OCI-LY1 (cell line): ENCODE results near the gene CCDC50.

ENCODE experiments used
- H2AFZ ChIP-seq: fragments of 200-600 bp; sonication (generic), shearing (Covaris generic); 2 replicates; pipeline ENCODE4 v1.6.0; 2014; ENCODE audit warnings: antibody characterized with exemption, mild to moderate bottlenecking, low read length
- H3F3A ChIP-seq: fragments of 200-600 bp; sonication (generic), shearing (Covaris generic); 2 replicates; pipeline ENCODE4 v1.6.0; 2014; ENCODE audit warnings: mild to moderate bottlenecking, antibody characterized with exemption, low read length, moderate library complexity; ENCODE audit not compliant: insufficient read depth
- H3K27ac ChIP-seq: fragments of 200-600 bp; sonication (generic); 2 replicates; pipeline ENCODE4 v1.5.1; 2014; ENCODE audit warnings: low read length, mixed run types, mild to moderate bottlenecking, low read depth; ENCODE audit not compliant: poor library complexity, severe bottlenecking
- H3K27me3 ChIP-seq: fragments of 200-600 bp; sonication (generic); 2 replicates; pipeline ENCODE4 v1.6.0; 2014; ENCODE audit warnings: antibody characterized with exemption, mild to moderate bottlenecking, low read length, moderate library complexity; ENCODE audit not compliant: insufficient read depth
- H3K36me3 ChIP-seq: fragments of 200-600 bp; sonication (generic); 2 replicates; pipeline ENCODE4 v1.6.1; 2014; ENCODE audit warnings: mild to moderate bottlenecking, antibody characterized with exemption, low read length, moderate library complexity, mixed read lengths; ENCODE audit not compliant: insufficient read depth
- H3K4me1 ChIP-seq: fragments of 200-600 bp; sonication (generic); 2 replicates; pipeline ENCODE4 v1.5.1; 2014; ENCODE audit warnings: mild to moderate bottlenecking, low read length, moderate library complexity; ENCODE audit not compliant: insufficient read depth, severe bottlenecking
- H3K4me2 ChIP-seq: fragments of 200-600 bp; sonication (generic), shearing (Covaris generic); 2 replicates; pipeline ENCODE4 v1.6.1; 2014; ENCODE audit warnings: low read length
- H3K4me3 ChIP-seq: fragments of 200-600 bp; sonication (generic); 2 replicates; pipeline ENCODE4 v1.5.1; 2014; ENCODE audit warnings: low read length, low read depth, mild to moderate bottlenecking, mixed read lengths; ENCODE audit not compliant: poor library complexity, severe bottlenecking
- H3K79me2 ChIP-seq: fragments of 200-600 bp; shearing (Covaris generic); 2 replicates; pipeline ENCODE4 v1.6.1; 2016; ENCODE audit warnings: mixed run types, low read length, mixed read lengths; ENCODE audit not compliant: insufficient read depth
- H3K9ac ChIP-seq: fragments of 200-600 bp; sonication (generic), shearing (Covaris generic); 2 replicates; pipeline ENCODE4 v1.6.1; 2014; ENCODE audit warnings: mild to moderate bottlenecking, low read length, mixed read lengths
- H3K9me2 ChIP-seq: fragments of 200-600 bp; sonication (generic), shearing (Covaris generic); 2 replicates; pipeline ENCODE4 v1.6.1; 2014; ENCODE audit warnings: low read depth, mild to moderate bottlenecking, low read length, mixed read lengths
- H3K9me3 ChIP-seq: fragments of 200-600 bp; shearing (Covaris generic); 2 replicates; pipeline ENCODE4 v1.6.1; 2014; ENCODE audit warnings: low read length, mixed read lengths
- H4K20me1 ChIP-seq: fragments of 200-600 bp; sonication (generic), shearing (Covaris generic); 2 replicates; pipeline ENCODE4 v1.6.0; 2016; ENCODE audit warnings: mild to moderate bottlenecking, low read length; ENCODE audit not compliant: insufficient read depth
- CTCF ChIP-seq: fragments of 200-600 bp; sonication (generic), shearing (Covaris generic); IDR thresholded peaks from 2 replicates; pipeline ENCODE4 v1.5.1; 2017; ENCODE audit warnings: mild to moderate bottlenecking, antibody characterized with exemption, low read length, moderate library complexity, mixed read lengths
- EZH2 ChIP-seq: fragments of 200-600 bp; sonication (generic), shearing (Covaris generic); IDR thresholded peaks from 2 replicates; pipeline ENCODE4 v1.8.0; 2017; ENCODE audit warnings: borderline replicate concordance, mixed run types, mild to moderate bottlenecking, antibody characterized with exemption, low read length, moderate library complexity, mixed read lengths

Gene CCDC50

GRCh38 chr3:191336833-191337232, 7.6 kb downstream of the CCDC50 start:
- Histone ChIP-seq H3K27me3 (no peaks in the 10 kb centered on the region), H3K4me1 (no peaks in the 10 kb centered on the region), H3K4me3 (no peak overlapping the region), H2AFZ (no peak overlapping the region), H3K9me3 (no peaks in the 10 kb centered on the region), H3K9ac (no peak overlapping the region), H3K36me3 (no peaks in the 10 kb centered on the region), H3K27ac (no peak overlapping the region), H3K79me2 (no peaks in the 10 kb centered on the region), H3K4me2 (no peak overlapping the region), H4K20me1 (no peaks in the 10 kb centered on the region), H3K9me2 (no peaks in the 10 kb centered on the region), H3F3A (no peaks in the 10 kb centered on the region)
- TF ChIP-seq CTCF (no peak), EZH2 (no peak)

GRCh38 chr3:191338177-191338488, 8.9 kb downstream of the CCDC50 start:
- TF ChIP-seq CTCF (no peak), EZH2 (no peak)
- Histone ChIP-seq H3F3A (no peaks in the 10 kb centered on the region), H2AFZ (no peak overlapping the region), H3K27ac (no peak overlapping the region), H3K4me1 (no peaks in the 10 kb centered on the region), H3K9me3 (no peaks in the 10 kb centered on the region), H3K4me3 (no peak overlapping the region), H4K20me1 (no peaks in the 10 kb centered on the region), H3K27me3 (no peaks in the 10 kb centered on the region), H3K9ac (no peak overlapping the region), H3K9me2 (no peaks in the 10 kb centered on the region), H3K79me2 (no peaks in the 10 kb centered on the region), H3K4me2 (no peak overlapping the region), H3K36me3 (no peaks in the 10 kb centered on the region)

- Histone ChIP-seq H3F3A (no peaks in the 10 kb centered on the region), H2AFZ (no peak overlapping the region), H3K4me2 (no peak overlapping the region), H3K27ac (no peak overlapping the region), H3K27me3 (no peaks in the 10 kb centered on the region), H4K20me1 (no peaks in the 10 kb centered on the region), H3K9ac (no peak overlapping the region), H3K36me3 (no peaks in the 10 kb centered on the region), H3K9me2 (no peaks in the 10 kb centered on the region), H3K79me2 (no peaks in the 10 kb centered on the region), H3K9me3 (no peaks in the 10 kb centered on the region), H3K4me3 (no peak overlapping the region), H3K4me1 (no peaks in the 10 kb centered on the region)
- TF ChIP-seq CTCF = no peak
- TF ChIP-seq EZH2 = no peak
These were observed 10.2 kb downstream of the CCDC50 start for GRCh38 chr3:191339316-191339917.
